Neural cell (in vitro differentiated cells): ENCODE measurements around the gene DOCK2. TPM values are rescaled to one million over a fixed set of nuclear protein-coding genes. Genes with fewer than 3 reads are reported as not detected.

Source experiments
- H2AFZ ChIP-seq: fragments of 200-600, 300-800 bp; sonication (generic), shearing (Covaris generic); 2 replicates; pipeline ENCODE4 v1.6.0; 2014; ENCODE audit warnings: low read depth, mild to moderate bottlenecking, antibody characterized with exemption, low read length, moderate library complexity
- H3F3A ChIP-seq: fragments of 200-600 bp; shearing (Covaris generic); 2 replicates; pipeline ENCODE4 v1.6.1; 2016; ENCODE audit warnings: mild to moderate bottlenecking, moderate library complexity, mixed read lengths, antibody characterized with exemption, low read length; ENCODE audit not compliant: insufficient read depth, poor library complexity, severe bottlenecking
- H3K27ac ChIP-seq: fragments of 200-600, 300-800 bp; sonication (generic), shearing (Covaris generic); 2 replicates; pipeline ENCODE4 v1.5.1; 2014; ENCODE audit warnings: mild to moderate bottlenecking, low read length, moderate library complexity
- H3K27me3 ChIP-seq: fragments of 300-800, 200-600 bp; sonication (generic), shearing (Covaris generic); 2 replicates; pipeline ENCODE4 v1.6.0; 2014; ENCODE audit warnings: mild to moderate bottlenecking, low read depth, low read length, moderate library complexity; ENCODE audit not compliant: insufficient read depth
- H3K36me3 ChIP-seq: fragments of 300-800, 200-600 bp; sonication (generic), shearing (Covaris generic); 2 replicates; pipeline ENCODE4 v1.5.1; 2014; ENCODE audit warnings: mild to moderate bottlenecking, antibody characterized with exemption, low read length, moderate library complexity; ENCODE audit not compliant: insufficient read depth
- H3K4me2 ChIP-seq: fragments of 300-800, 200-600 bp; sonication (generic), shearing (Covaris generic); 2 replicates; pipeline ENCODE4 v1.6.0; 2014; ENCODE audit warnings: mild to moderate bottlenecking, low read length
- H3K4me3 ChIP-seq: fragments of 300-800, 200-600 bp; sonication (generic), shearing (Covaris generic); 2 replicates; pipeline ENCODE4 v1.5.1; 2014; ENCODE audit warnings: mild to moderate bottlenecking, low read length, moderate library complexity
- H3K79me2 ChIP-seq: fragments of 200-600 bp; shearing (Covaris generic); replicated peaks from 2 replicates; pipeline ENCODE4 v1.6.0; 2014; ENCODE audit warnings: mild to moderate bottlenecking, low read length, moderate library complexity; ENCODE audit not compliant: insufficient read depth
- H3K9ac ChIP-seq: fragments of 300-800, 200-600 bp; sonication (generic), shearing (Covaris generic); 2 replicates; pipeline ENCODE4 v1.6.1; 2016; ENCODE audit warnings: mild to moderate bottlenecking, low read length, mixed read lengths
- H3K9me2 ChIP-seq: fragments of 200-600 bp; shearing (Covaris generic); 2 replicates; pipeline ENCODE4 v1.6.1; 2016; ENCODE audit warnings: mild to moderate bottlenecking, low read length, mixed read lengths; ENCODE audit not compliant: insufficient read depth
- H3K9me3 ChIP-seq: fragments of 200-600, 300-800 bp; sonication (generic), shearing (Covaris generic); 2 replicates; pipeline ENCODE4 v1.6.1; 2016; ENCODE audit warnings: mild to moderate bottlenecking, mixed run types, low read length, moderate library complexity, mixed read lengths
- H4K20me1 ChIP-seq: fragments of 200-600 bp; shearing (Covaris generic); 2 replicates; pipeline ENCODE4 v1.6.1; 2016; ENCODE audit warnings: mild to moderate bottlenecking, mixed run types; ENCODE audit not compliant: insufficient read depth
- EP300 ChIP-seq: fragments of 450-650 bp; conservative IDR thresholded peaks from 2 replicates; pipeline ENCODE4 v1.6.1; 2014; ENCODE audit warnings: antibody characterized with exemption, mild to moderate bottlenecking, moderate library complexity; ENCODE audit not compliant: poor library complexity, severe bottlenecking
- EZH2 ChIP-seq: fragments of 200-600, 300-800 bp; shearing (Covaris generic), sonication (generic); IDR thresholded peaks from 2 replicates; pipeline ENCODE4 v1.6.1; 2014; ENCODE audit warnings: antibody characterized with exemption, low read length, borderline replicate concordance, mild to moderate bottlenecking; ENCODE audit not compliant: insufficient read depth, poor library complexity, severe bottlenecking
- MXI1 ChIP-seq: fragments of 450-650 bp; conservative IDR thresholded peaks from 2 replicates; pipeline ENCODE4 v1.6.1; 2014; ENCODE audit warnings: antibody characterized with exemption, mild to moderate bottlenecking; ENCODE audit not compliant: poor library complexity, severe bottlenecking
- POLR2AphosphoS5 ChIP-seq: IDR thresholded peaks from 2 replicates; pipeline ENCODE4 v1.6.1; 2012
- RAD21 ChIP-seq: fragments of 450-650 bp; conservative IDR thresholded peaks from 2 replicates; pipeline ENCODE4 v1.6.1; 2014; ENCODE audit warnings: antibody characterized with exemption, mild to moderate bottlenecking, moderate library complexity
- SMC3 ChIP-seq: fragments of 450-650 bp; conservative IDR thresholded peaks from 2 replicates; pipeline ENCODE4 v1.6.1; 2014; ENCODE audit warnings: antibody characterized with exemption, mild to moderate bottlenecking, moderate library complexity; ENCODE audit not compliant: poor library complexity
- TAF1 ChIP-seq: IDR thresholded peaks from 2 replicates; pipeline ENCODE4 v1.6.1; 2012; ENCODE audit warnings: low read depth
- polyA plus RNA-seq: library from polyadenylated mRNA; depleted of rRNA; stranded (reverse); fragments of >200 nt; gene quantifications from 2 replicates; pipeline ENCODE4 v1.2.3, GENCODE V29; 2014
- TF ChIP-seq, protein P1 (sequence below): IDR thresholded peaks from 2 replicates; pipeline ENCODE4 v1.6.1; 2012; ENCODE audit warnings: borderline replicate concordance
- TF ChIP-seq, protein P2 (sequence below): fragments of 450-650 bp; IDR thresholded peaks from 2 replicates; pipeline ENCODE4 v1.5.1; 2014; ENCODE audit warnings: antibody characterized with exemption, mild to moderate bottlenecking, moderate library complexity; ENCODE audit not compliant: poor library complexity, severe bottlenecking

Gene DOCK2
- polyA plus RNA-seq, 1 donor from 2014 or later, result 0.15 TPM

DNA sequence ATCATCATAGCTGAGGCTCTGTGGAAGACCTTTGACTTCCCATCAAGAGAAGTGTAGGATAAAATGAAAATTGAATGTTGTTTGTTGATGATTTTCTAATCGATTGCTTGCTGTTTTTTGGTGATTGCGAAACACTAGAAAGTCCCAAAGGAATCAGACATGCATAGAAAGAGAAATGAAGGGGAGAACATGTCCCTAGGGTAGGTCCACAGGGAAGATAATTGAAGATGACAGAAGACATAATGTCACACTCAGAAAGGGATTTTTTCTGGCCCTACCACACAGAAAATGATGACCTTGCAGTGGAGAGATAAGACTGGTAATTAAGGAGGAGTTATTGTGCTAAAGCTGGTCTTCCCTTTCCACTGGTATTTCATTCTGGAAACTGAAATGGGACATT is 280.4 kb downstream of the DOCK2 start:
- Histone ChIP-seq H3K27ac (no peak overlapping the region), H4K20me1 (no peaks in the 10 kb centered on the region), H3K9ac (no peak overlapping the region), H3K27me3 (no peaks in the 10 kb centered on the region), H3K79me2 (no peaks in the 10 kb centered on the region), H3K9me3 (no peaks in the 10 kb centered on the region), H2AFZ (no peak overlapping the region), H3K4me2 (no peak overlapping the region), H3K9me2 (no peaks in the 10 kb centered on the region), H3K36me3 (no peaks in the 10 kb centered on the region), H3F3A (peaks cover 5% of the 10 kb centered on the region), H3K4me3 (no peak overlapping the region)
- TF ChIP-seq RAD21 (no peak), POLR2AphosphoS5 (no peak), MXI1 (no peak), TAF1 (no peak), EP300 (no peak), EZH2 (no peak), SMC3 (no peak)
- TF ChIP-seq, protein P1, sequence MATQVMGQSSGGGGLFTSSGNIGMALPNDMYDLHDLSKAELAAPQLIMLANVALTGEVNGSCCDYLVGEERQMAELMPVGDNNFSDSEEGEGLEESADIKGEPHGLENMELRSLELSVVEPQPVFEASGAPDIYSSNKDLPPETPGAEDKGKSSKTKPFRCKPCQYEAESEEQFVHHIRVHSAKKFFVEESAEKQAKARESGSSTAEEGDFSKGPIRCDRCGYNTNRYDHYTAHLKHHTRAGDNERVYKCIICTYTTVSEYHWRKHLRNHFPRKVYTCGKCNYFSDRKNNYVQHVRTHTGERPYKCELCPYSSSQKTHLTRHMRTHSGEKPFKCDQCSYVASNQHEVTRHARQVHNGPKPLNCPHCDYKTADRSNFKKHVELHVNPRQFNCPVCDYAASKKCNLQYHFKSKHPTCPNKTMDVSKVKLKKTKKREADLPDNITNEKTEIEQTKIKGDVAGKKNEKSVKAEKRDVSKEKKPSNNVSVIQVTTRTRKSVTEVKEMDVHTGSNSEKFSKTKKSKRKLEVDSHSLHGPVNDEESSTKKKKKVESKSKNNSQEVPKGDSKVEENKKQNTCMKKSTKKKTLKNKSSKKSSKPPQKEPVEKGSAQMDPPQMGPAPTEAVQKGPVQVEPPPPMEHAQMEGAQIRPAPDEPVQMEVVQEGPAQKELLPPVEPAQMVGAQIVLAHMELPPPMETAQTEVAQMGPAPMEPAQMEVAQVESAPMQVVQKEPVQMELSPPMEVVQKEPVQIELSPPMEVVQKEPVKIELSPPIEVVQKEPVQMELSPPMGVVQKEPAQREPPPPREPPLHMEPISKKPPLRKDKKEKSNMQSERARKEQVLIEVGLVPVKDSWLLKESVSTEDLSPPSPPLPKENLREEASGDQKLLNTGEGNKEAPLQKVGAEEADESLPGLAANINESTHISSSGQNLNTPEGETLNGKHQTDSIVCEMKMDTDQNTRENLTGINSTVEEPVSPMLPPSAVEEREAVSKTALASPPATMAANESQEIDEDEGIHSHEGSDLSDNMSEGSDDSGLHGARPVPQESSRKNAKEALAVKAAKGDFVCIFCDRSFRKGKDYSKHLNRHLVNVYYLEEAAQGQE, result no peak
- TF ChIP-seq, protein P2, sequence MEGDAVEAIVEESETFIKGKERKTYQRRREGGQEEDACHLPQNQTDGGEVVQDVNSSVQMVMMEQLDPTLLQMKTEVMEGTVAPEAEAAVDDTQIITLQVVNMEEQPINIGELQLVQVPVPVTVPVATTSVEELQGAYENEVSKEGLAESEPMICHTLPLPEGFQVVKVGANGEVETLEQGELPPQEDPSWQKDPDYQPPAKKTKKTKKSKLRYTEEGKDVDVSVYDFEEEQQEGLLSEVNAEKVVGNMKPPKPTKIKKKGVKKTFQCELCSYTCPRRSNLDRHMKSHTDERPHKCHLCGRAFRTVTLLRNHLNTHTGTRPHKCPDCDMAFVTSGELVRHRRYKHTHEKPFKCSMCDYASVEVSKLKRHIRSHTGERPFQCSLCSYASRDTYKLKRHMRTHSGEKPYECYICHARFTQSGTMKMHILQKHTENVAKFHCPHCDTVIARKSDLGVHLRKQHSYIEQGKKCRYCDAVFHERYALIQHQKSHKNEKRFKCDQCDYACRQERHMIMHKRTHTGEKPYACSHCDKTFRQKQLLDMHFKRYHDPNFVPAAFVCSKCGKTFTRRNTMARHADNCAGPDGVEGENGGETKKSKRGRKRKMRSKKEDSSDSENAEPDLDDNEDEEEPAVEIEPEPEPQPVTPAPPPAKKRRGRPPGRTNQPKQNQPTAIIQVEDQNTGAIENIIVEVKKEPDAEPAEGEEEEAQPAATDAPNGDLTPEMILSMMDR, result no peak

DNA sequence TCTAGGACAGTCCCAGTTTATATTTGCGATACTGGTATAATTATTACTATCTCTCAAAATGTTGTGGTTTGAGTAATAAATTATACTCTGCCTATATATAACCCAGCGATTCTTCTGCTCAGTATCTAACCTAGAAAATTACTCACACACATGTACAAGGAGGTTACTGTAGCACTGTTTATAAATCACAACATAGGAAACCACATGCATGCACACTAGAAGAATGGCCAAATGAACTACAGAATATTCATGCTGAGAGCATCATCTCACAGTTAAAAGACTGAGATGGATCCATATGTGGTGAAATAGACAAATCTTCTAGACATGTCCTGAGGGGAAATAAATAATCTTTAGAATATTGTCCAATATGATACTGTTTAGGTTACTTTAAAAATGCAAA is 281.2 kb downstream of the DOCK2 start:
- H3K9ac ChIP-seq, result no peak overlapping the region
- no peaks in the 10 kb centered on the region for H3K79me2 ChIP-seq
- H3K4me2 ChIP-seq, result no peak overlapping the region
- H3F3A ChIP-seq, result peaks cover 5% of the 10 kb centered on the region
- no peaks in the 10 kb centered on the region for H3K27me3 ChIP-seq
- no peak overlapping the region for H2AFZ ChIP-seq
- no peaks in the 10 kb centered on the region for H3K36me3 ChIP-seq
- no peaks in the 10 kb centered on the region for H3K9me2 ChIP-seq
- H4K20me1 ChIP-seq, result no peaks in the 10 kb centered on the region
- H3K4me3 ChIP-seq, result no peak overlapping the region
- H3K27ac ChIP-seq, result no peak overlapping the region
- H3K9me3 ChIP-seq, result no peaks in the 10 kb centered on the region
- TF ChIP-seq EP300 (no peak), MXI1 (no peak), RAD21 (no peak), SMC3 (no peak), EZH2 (no peak), TAF1 (no peak), POLR2AphosphoS5 (no peak)
- TF ChIP-seq, protein P2, result no peak
- TF ChIP-seq, protein P1, result no peak
